ENCODE data around the gene SLC9C2. TPM values are rescaled to one million over a fixed set of nuclear protein-coding genes. Genes with fewer than 3 reads are reported as not detected.

SLC9C2 gene
- total RNA-seq, 4 donors from 2014 or later: not detected

DNA sequence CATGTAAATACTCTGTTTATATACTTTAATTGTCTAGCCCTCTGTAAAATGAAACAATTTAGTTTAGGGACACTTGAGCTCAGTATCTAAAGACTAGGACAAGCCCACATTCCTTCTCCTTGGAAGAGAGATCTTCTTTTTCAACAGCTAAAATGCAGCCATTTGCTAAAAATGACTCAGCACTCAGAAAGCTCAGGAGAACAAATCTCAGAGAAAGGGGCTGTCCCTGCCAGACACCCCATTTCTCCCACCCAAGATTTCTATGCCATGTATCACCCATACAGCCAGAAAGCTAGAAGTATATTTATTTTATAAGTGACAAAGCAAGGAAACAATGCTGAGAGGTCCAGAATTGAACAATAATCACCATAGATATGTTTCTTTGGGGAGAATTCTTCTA, 148.9 kb downstream of the SLC9C2 start:
- peaks cover 3 to 28% (median 16%) of the 10 kb centered on the region in 3 donors for H3K4me1 ChIP-seq
- peak overlapping the region; percentile 83 to 99 (median 84) for H3K27ac ChIP-seq
- H3K27me3 ChIP-seq: no peaks in the 10 kb centered on the region
- H3K36me3 ChIP-seq: peaks cover 0 to 8% of the 10 kb centered on the region in 2 donors
- no peaks in the 10 kb centered on the region for H3K9me3 ChIP-seq
- no peak for ATAC-seq
- H3K4me3 ChIP-seq: no peak overlapping the region
- TF ChIP-seq POLR2A (IDR thresholded peaks at IDR 0.05) (no peak), EP300 (IDR thresholded peaks at IDR 0.05) (no peak)

DNA sequence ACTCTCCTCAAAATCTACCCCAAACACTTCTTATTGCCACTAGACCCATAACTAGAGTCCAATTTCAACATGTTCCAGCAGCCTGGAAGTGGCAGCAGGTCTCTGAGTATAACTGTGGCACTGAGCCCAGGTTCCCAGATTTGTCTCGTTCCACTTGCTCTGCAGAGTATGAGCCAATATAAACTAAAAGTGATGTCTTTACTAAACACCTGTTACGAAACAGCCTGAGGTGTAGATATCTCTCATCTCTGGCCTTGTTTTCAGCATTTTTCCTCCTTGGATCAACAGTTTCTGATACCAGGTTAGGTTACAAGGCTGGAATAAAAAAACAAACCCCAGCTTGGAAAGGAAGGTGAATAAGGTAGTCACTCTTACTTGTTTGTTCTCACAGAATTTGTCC, 150.9 kb downstream of the SLC9C2 start:
- Histone ChIP-seq H3K4me1 (peaks cover 3 to 30% (median 16%) of the 10 kb centered on the region in 3 donors), H3K9me3 (no peaks in the 10 kb centered on the region), H3K27ac (peak overlapping the region; percentile 83 to 99 (median 84)), H3K4me3 (no peak overlapping the region), H3K36me3 (peaks cover 0 to 8% of the 10 kb centered on the region in 2 donors), H3K27me3 (no peaks in the 10 kb centered on the region)
- 40 to 56% methylated on average over 1 to 2 of the region's 2 CpGs for WGBS, 2 donors (ENCODE audit: low coverage in 1 of 2)
- peak; percentile 97 for ATAC-seq
- peak; percentile 76 for TF ChIP-seq POLR2AphosphoS5 (IDR thresholded peaks at IDR 0.05)
- no peak for TF ChIP-seq POLR2A (IDR thresholded peaks at IDR 0.05)
- TF ChIP-seq EP300 (IDR thresholded peaks at IDR 0.05): no peak
- TF ChIP-seq, protein P1, sequence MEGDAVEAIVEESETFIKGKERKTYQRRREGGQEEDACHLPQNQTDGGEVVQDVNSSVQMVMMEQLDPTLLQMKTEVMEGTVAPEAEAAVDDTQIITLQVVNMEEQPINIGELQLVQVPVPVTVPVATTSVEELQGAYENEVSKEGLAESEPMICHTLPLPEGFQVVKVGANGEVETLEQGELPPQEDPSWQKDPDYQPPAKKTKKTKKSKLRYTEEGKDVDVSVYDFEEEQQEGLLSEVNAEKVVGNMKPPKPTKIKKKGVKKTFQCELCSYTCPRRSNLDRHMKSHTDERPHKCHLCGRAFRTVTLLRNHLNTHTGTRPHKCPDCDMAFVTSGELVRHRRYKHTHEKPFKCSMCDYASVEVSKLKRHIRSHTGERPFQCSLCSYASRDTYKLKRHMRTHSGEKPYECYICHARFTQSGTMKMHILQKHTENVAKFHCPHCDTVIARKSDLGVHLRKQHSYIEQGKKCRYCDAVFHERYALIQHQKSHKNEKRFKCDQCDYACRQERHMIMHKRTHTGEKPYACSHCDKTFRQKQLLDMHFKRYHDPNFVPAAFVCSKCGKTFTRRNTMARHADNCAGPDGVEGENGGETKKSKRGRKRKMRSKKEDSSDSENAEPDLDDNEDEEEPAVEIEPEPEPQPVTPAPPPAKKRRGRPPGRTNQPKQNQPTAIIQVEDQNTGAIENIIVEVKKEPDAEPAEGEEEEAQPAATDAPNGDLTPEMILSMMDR (IDR thresholded peaks at IDR 0.05): no peak

Other genes with a start within 250 kb of the SLC9C2 start
- gene PRDX6, start 125.7 kb downstream of the SLC9C2 start, total RNA-seq: 100 to 1,000 TPM; 332 to 411 (median 384) TPM
- not detected for gene TEX50, start 32.3 kb upstream of the SLC9C2 start, total RNA-seq
- 1 to 10 TPM in 2 of 4 donors, under 1 TPM in 1, not detected in 1; 0.81 to 4.7 (median 1.0) TPM for gene ANKRD45, start 66.8 kb upstream of the SLC9C2 start, total RNA-seq
- gene KLHL20, start 111.9 kb upstream of the SLC9C2 start, total RNA-seq: 10 to 100 TPM; 22.0 to 49.7 (median 36.6) TPM
- 1 to 10 TPM; 6.4 to 8.7 (median 7.1) TPM for gene DARS2, start 221.6 kb upstream of the SLC9C2 start, total RNA-seq
- gene CENPL, start 221.8 kb upstream of the SLC9C2 start, total RNA-seq: 1 to 10 TPM; 4.8 to 6.5 (median 6.2) TPM

Measured in gastroesophageal sphincter (tissue), 4 donors.